ENCODE measurements around the gene NMB.

DNA sequence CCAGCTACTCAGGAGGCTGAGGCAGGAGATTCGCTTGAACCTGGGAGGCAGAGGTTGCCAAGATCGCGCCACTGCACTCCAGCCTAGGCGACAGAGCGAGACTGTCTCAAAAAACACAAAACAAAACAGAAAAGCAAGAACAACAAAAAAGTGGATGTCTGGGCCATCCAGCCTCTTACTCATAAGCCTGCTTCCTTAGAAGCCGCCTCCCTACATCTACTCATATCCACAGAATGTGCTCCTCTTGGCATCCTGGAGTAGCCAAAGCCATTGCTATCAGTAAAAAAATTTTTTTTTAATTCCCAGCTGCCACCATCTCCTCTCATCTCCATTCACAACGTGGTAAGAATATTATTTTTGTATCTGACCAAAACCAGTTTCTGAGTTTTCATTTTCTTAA is 46.4 kb downstream of the NMB start:
- TF ChIP-seq, protein P1, sequence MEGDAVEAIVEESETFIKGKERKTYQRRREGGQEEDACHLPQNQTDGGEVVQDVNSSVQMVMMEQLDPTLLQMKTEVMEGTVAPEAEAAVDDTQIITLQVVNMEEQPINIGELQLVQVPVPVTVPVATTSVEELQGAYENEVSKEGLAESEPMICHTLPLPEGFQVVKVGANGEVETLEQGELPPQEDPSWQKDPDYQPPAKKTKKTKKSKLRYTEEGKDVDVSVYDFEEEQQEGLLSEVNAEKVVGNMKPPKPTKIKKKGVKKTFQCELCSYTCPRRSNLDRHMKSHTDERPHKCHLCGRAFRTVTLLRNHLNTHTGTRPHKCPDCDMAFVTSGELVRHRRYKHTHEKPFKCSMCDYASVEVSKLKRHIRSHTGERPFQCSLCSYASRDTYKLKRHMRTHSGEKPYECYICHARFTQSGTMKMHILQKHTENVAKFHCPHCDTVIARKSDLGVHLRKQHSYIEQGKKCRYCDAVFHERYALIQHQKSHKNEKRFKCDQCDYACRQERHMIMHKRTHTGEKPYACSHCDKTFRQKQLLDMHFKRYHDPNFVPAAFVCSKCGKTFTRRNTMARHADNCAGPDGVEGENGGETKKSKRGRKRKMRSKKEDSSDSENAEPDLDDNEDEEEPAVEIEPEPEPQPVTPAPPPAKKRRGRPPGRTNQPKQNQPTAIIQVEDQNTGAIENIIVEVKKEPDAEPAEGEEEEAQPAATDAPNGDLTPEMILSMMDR (IDR thresholded peaks at IDR 0.05 in 4 of 5, conservative IDR thresholded peaks at IDR 0.05 in 1 of 5): no peak
- no peak for TF ChIP-seq POLR2A (IDR thresholded peaks at IDR 0.05)
